ENCODE results near the gene MNS1.
"Not testable (repeated sequence)": the region's sequence is repeated elsewhere in the genome, so short reads cannot be mapped to it uniquely, and the experiment has no call there.

Gene MNS1

GRCh38 chr15:56445746-56446145 is 19.2 kb downstream of the MNS1 start:
- no peak for DNase-seq

GRCh38 chr15:56442354-56442753 is 22.6 kb downstream of the MNS1 start:
- no peak for DNase-seq

GRCh38 chr15:56440214-56440770 is 24.6 kb downstream of the MNS1 start:
- DNase-seq: no peak

- DNase-seq: no peak
Observed at GRCh38 chr15:56432304-56432703, 32.6 kb downstream of the MNS1 start.

GRCh38 chr15:56428821-56429458 is 36.0 kb downstream of the MNS1 start:
- DNase-seq: peak; percentile 55

GRCh38 chr15:56425976-56426375 is 39.0 kb downstream of the MNS1 start:
- no peak for DNase-seq

- DNase-seq: no peak
Observed at GRCh38 chr15:56425276-56425675, 39.7 kb downstream of the MNS1 start.

GRCh38 chr15:56413114-56413733 is 51.7 kb downstream of the MNS1 start:
- not testable (repeated sequence) for DNase-seq

- no peak for DNase-seq
Observed at GRCh38 chr15:56411122-56411749, 53.7 kb downstream of the MNS1 start.

GRCh38 chr15:56410721-56411120 is 54.2 kb downstream of the MNS1 start:
- DNase-seq: no peak

GRCh38 chr15:56399209-56399608 is 65.7 kb downstream of the MNS1 start:
- not testable (repeated sequence) for DNase-seq

- DNase-seq: not testable (repeated sequence)
Observed at GRCh38 chr15:56397325-56397724, 67.6 kb downstream of the MNS1 start.

- DNase-seq: no peak
Observed at GRCh38 chr15:56394909-56395308, 70.0 kb downstream of the MNS1 start.

- DNase-seq: no peak
Observed at GRCh38 chr15:56393277-56393676, 71.7 kb downstream of the MNS1 start.

GRCh38 chr15:56390739-56391267 is 74.1 kb downstream of the MNS1 start:
- no peak for DNase-seq

GRCh38 chr15:56385908-56386307 is 79.0 kb downstream of the MNS1 start:
- no peak for DNase-seq

- no peak for DNase-seq
Observed at GRCh38 chr15:56383010-56383409, 81.9 kb downstream of the MNS1 start.

All from eye (tissue), 1 donor.